Subcutaneous abdominal adipose tissue (tissue), 5 donors: ENCODE measurements around the gene BRMS1L.
"Not testable (repeated sequence)": the region's sequence is repeated elsewhere in the genome, so short reads cannot be mapped to it uniquely, and the experiment has no call there.

ENCODE experiments used
- H3K27ac ChIP-seq: one replicate; pipeline ENCODE4 v1.7.0; 2013; ENCODE audit warnings: low read depth, mild to moderate bottlenecking, inconsistent platforms, low read length, moderate library complexity
- H3K27me3 ChIP-seq, 5 donors: one replicate each; pipeline ENCODE4 v1.7.0; 2013; ENCODE audit warnings: low read length in 5 of 5, inconsistent platforms in 1 of 5; ENCODE audit not compliant: control insufficient read depth in 5 of 5, insufficient read depth in 4 of 5
- H3K36me3 ChIP-seq, 5 donors: one replicate each; pipeline ENCODE4 v1.7.0; 2013; ENCODE audit warnings: low read length in 5 of 5; ENCODE audit not compliant: control insufficient read depth in 5 of 5, insufficient read depth in 5 of 5
- H3K4me1 ChIP-seq, 5 donors: one replicate each; pipeline ENCODE4 v1.7.0; 2013; ENCODE audit warnings: low read length in 5 of 5, mild to moderate bottlenecking in 3 of 5, moderate library complexity in 1 of 5; ENCODE audit not compliant: control insufficient read depth in 5 of 5, insufficient read depth in 5 of 5
- H3K4me3 ChIP-seq, 5 donors: one replicate each; pipeline ENCODE4 v1.7.0; 2013; ENCODE audit warnings: low read length in 5 of 5, low read depth in 1 of 5
- H3K9ac ChIP-seq, 5 donors: one replicate each; pipeline ENCODE4 v1.7.0; 2013; ENCODE audit warnings: low read length in 5 of 5, mild to moderate bottlenecking in 4 of 5, moderate library complexity in 3 of 5
- H3K9me3 ChIP-seq, 5 donors: one replicate each; pipeline ENCODE4 v1.7.0; 2013; ENCODE audit warnings: low read length in 5 of 5; ENCODE audit not compliant: control insufficient read depth in 5 of 5
- donor health status: healthy.
- donor health status: healthy.
- donor health status: healthy.
- donor health status: healthy.
- donor health status: healthy.

Gene BRMS1L

GRCh38 chr14:35821564-35822411, 4.3 kb upstream of the BRMS1L start:
- H3K27ac ChIP-seq = no peak overlapping the region
- H3K36me3 ChIP-seq = no peaks in the 10 kb centered on the region
- no peak overlapping the region for H3K4me3 ChIP-seq
- H3K4me1 ChIP-seq = peaks cover 0 to 10% (median 6%) of the 10 kb centered on the region in 5 donors
- no peak overlapping the region for H3K9ac ChIP-seq
- H3K9me3 ChIP-seq = no peaks in the 10 kb centered on the region
- no peaks in the 10 kb centered on the region for H3K27me3 ChIP-seq

- Histone ChIP-seq H3K27ac (no peak overlapping the region), H3K36me3 (no peaks in the 10 kb centered on the region)
Observed at GRCh38 chr14:35822501-35822900, 3.6 kb upstream of the BRMS1L start.

GRCh38 chr14:35824446-35825165, 1.5 kb upstream of the BRMS1L start:
- H3K27ac ChIP-seq, H3K27me3 ChIP-seq, H3K9me3 ChIP-seq, H3K4me3 ChIP-seq, H3K36me3 ChIP-seq, H3K9ac ChIP-seq: not testable (repeated sequence)
- H3K4me1 ChIP-seq = peaks cover 0 to 21% (median 11%) of the 10 kb centered on the region in 5 donors

More at GRCh38 chr14:35822501-35822900, 3.6 kb upstream of the BRMS1L start:
- H3K9me3 ChIP-seq = no peaks in the 10 kb centered on the region
- H3K4me3 ChIP-seq = no peak overlapping the region
- H3K9ac ChIP-seq = no peak overlapping the region
- H3K27me3 ChIP-seq = no peaks in the 10 kb centered on the region
- H3K4me1 ChIP-seq = peaks cover 0 to 18% (median 11%) of the 10 kb centered on the region in 5 donors

- peaks cover 0 to 21% (median 11%) of the 10 kb centered on the region in 5 donors for H3K4me1 ChIP-seq
- no peaks in the 10 kb centered on the region for H3K27me3 ChIP-seq
- no peaks in the 10 kb centered on the region for H3K36me3 ChIP-seq
- H3K27ac ChIP-seq = peak overlapping the region; percentile 94
- H3K9ac ChIP-seq = peak overlapping the region in 2 of 5 donors; percentile 59 to 94
- H3K9me3 ChIP-seq = no peaks in the 10 kb centered on the region
- peak overlapping the region; percentile 72 to 99 (median 98) for H3K4me3 ChIP-seq
Observed at GRCh38 chr14:35825968-35826217, 245 bp upstream of the BRMS1L start.

DNA sequence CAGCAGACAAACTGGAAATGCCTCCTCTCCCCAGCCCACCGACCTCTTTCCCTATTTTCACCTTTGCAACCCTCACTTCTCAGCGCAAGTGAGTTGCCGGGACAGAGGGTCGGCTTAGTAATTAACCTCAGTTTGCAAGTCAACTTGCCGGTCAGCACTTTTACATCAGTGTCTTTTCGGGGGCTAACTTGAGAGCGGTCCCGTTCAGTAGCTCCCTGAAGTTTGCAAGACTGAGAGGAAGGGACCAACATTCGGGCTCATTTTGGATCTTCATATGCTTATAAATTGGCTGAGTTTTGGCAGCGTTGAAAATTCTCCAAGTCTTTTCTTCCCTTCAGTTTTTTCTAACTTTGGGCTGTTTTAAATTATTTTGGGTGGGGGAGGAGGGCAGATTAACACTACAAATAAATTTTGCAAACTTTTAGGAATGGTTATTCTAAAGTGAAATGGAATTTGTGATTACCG, 846 bp downstream of the BRMS1L start:
- no peaks in the 10 kb centered on the region for H3K27me3 ChIP-seq
- peak overlapping the region; percentile 42 to 93 (median 73) for H3K9ac ChIP-seq
- H3K36me3 ChIP-seq = peaks cover 0 to 6% (median 0%) of the 10 kb centered on the region in 5 donors
- H3K27ac ChIP-seq = peak overlapping the region; percentile 94
- H3K4me3 ChIP-seq = peak overlapping the region; percentile 71 to 99 (median 98)
- H3K4me1 ChIP-seq = peaks cover 0 to 18% (median 11%) of the 10 kb centered on the region in 5 donors
- no peaks in the 10 kb centered on the region for H3K9me3 ChIP-seq

GRCh38 chr14:35827678-35828472, 1.7 kb downstream of the BRMS1L start:
- H3K27me3 ChIP-seq = no peaks in the 10 kb centered on the region
- peaks cover 0 to 17% (median 11%) of the 10 kb centered on the region in 5 donors for H3K4me1 ChIP-seq
- H3K36me3 ChIP-seq = peaks cover 0 to 6% (median under 1%) of the 10 kb centered on the region in 5 donors
- H3K27ac ChIP-seq = no peak overlapping the region
- no peaks in the 10 kb centered on the region for H3K9me3 ChIP-seq
- H3K4me3 ChIP-seq = no peak overlapping the region
- no peak overlapping the region for H3K9ac ChIP-seq

DNA sequence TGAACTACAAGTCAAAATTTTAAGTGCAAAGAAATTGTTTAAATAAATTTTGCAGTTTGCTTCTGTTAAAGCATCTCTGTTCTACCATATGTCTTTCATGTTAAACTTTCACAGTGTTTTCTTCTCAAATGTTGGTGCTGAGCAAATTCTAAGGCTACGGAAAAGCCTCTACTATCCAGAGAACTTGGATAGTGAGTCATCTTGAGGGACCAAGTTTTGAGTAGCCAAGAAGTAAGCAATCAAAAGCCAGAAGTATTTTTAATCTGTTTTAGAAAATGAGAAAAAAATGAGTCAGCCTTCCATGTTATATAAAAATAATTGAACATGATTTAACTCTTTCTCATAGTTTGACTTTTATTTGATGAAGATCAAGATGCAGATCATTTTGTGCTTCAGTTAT, 3.3 kb downstream of the BRMS1L start:
- peaks cover 0 to 14% (median 8%) of the 10 kb centered on the region in 5 donors for H3K36me3 ChIP-seq
- no peak overlapping the region for H3K4me3 ChIP-seq
- no peaks in the 10 kb centered on the region for H3K9me3 ChIP-seq
- H3K27ac ChIP-seq = no peak overlapping the region
- H3K9ac ChIP-seq = no peak overlapping the region
- H3K27me3 ChIP-seq = no peaks in the 10 kb centered on the region
- H3K4me1 ChIP-seq = peaks cover 0 to 17% (median 11%) of the 10 kb centered on the region in 5 donors

GRCh38 chr14:35835208-35835982, 9.3 kb downstream of the BRMS1L start:
- peaks cover 5 to 25% (median 18%) of the 10 kb centered on the region in 5 donors for H3K36me3 ChIP-seq
- H3K9me3 ChIP-seq = no peaks in the 10 kb centered on the region
- H3K4me1 ChIP-seq = no peaks in the 10 kb centered on the region
- H3K9ac ChIP-seq = no peak overlapping the region
- no peak overlapping the region for H3K4me3 ChIP-seq
- no peaks in the 10 kb centered on the region for H3K27me3 ChIP-seq
- H3K27ac ChIP-seq = no peak overlapping the region

GRCh38 chr14:35841704-35842103, 15.6 kb downstream of the BRMS1L start:
- not testable (repeated sequence) for H3K4me3 ChIP-seq, H3K27ac ChIP-seq, H3K9me3 ChIP-seq, H3K4me1 ChIP-seq, H3K9ac ChIP-seq, H3K27me3 ChIP-seq
- H3K36me3 ChIP-seq = peaks cover 9 to 35% (median 13%) of the 10 kb centered on the region in 5 donors
